ENCODE results near the gene MAPK14. TPM values are rescaled to one million over a fixed set of nuclear protein-coding genes. Genes with fewer than 3 reads are reported as not detected.

MAPK14 gene
- total and polyA plus RNA-seq, 4 donors = 27.3 to 55.2 (median 36.0) TPM

- no peak for DNase-seq (ENCODE audit: low read depth in 4 of 6, low spot score in 6 of 6)
- H3K27ac ChIP-seq (ENCODE audit: low read depth, low read length) = no peak overlapping the region
- H3K4me3 ChIP-seq (ENCODE audit: low read depth, low read length) = no peak overlapping the region
- no peaks in the 10 kb centered on the region for H3K9me3 ChIP-seq (ENCODE audit: control insufficient read depth, insufficient read depth, low read length)
- no peaks in the 10 kb centered on the region for H3K4me1 ChIP-seq (ENCODE audit: control insufficient read depth, insufficient read depth, low read length)
- H3K36me3 ChIP-seq (ENCODE audit: control insufficient read depth, insufficient read depth, low read length) = peaks cover 21% of the 10 kb centered on the region
- no peaks in the 10 kb centered on the region for H3K27me3 ChIP-seq (ENCODE audit: control insufficient read depth, insufficient read depth, low read length)
- 96% methylated on average over 7 of the region's 7 CpGs for WGBS (ENCODE audit: insufficient coverage)
These were observed 81.5 kb downstream of the MAPK14 start for GRCh38 chr6:36109092-36109491.

DNA sequence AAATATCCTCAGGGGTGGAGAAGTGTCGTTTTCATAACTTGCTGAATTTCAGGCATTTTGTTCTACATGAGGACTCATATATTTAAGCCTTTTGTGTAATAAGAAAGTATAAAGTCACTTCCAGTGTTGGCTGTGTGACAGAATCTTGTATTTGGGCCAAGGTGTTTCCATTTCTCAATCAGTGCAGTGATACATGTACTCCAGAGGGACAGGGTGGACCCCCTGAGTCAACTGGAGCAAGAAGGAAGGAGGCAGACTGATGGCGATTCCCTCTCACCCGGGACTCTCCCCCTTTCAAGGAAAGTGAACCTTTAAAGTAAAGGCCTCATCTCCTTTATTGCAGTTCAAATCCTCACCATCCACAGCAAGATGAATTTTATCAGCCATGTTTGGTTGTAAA is 82.4 kb downstream of the MAPK14 start:
- H3K27ac ChIP-seq (ENCODE audit: low read depth, low read length) = no peak overlapping the region
- H3K36me3 ChIP-seq (ENCODE audit: control insufficient read depth, insufficient read depth, low read length) = peaks cover 21% of the 10 kb centered on the region
- H3K27me3 ChIP-seq (ENCODE audit: control insufficient read depth, insufficient read depth, low read length) = no peaks in the 10 kb centered on the region
- no peak overlapping the region for H3K4me3 ChIP-seq (ENCODE audit: low read depth, low read length)
- H3K4me1 ChIP-seq (ENCODE audit: control insufficient read depth, insufficient read depth, low read length) = no peaks in the 10 kb centered on the region
- H3K9me3 ChIP-seq (ENCODE audit: control insufficient read depth, insufficient read depth, low read length) = no peaks in the 10 kb centered on the region
- DNase-seq (ENCODE audit: low read depth in 4 of 6, low spot score in 6 of 6) = no peak
- WGBS (ENCODE audit: insufficient coverage) = no CpG with 5 or more reads among the region's 3 CpGs

DNA sequence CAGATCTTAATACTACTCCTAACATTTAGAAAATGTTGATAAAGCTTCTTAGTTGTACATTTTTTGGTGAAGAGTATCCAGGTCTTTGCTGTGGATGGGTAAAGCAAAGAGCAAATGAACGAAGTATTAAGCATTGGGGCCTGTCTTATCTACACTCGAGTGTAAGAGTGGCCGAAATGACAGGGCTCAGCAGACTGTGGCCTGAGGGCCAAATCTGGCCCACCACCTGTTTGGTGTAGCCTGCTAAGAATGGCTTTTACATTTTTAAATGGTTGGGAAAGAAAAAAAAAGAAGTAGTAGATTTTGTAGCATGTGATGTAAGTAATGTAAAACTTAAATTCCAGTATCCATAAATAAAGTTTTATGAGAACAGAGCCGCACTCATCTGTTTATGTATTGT is 83.3 kb downstream of the MAPK14 start:
- no peaks in the 10 kb centered on the region for H3K9me3 ChIP-seq (ENCODE audit: control insufficient read depth, insufficient read depth, low read length)
- no peak overlapping the region for H3K27ac ChIP-seq (ENCODE audit: low read depth, low read length)
- WGBS (ENCODE audit: insufficient coverage) = 90% methylated on average over 3 of the region's 4 CpGs
- H3K36me3 ChIP-seq (ENCODE audit: control insufficient read depth, insufficient read depth, low read length) = peaks cover 21% of the 10 kb centered on the region
- DNase-seq (ENCODE audit: low read depth in 4 of 6, low spot score in 6 of 6) = no peak
- no peaks in the 10 kb centered on the region for H3K27me3 ChIP-seq (ENCODE audit: control insufficient read depth, insufficient read depth, low read length)
- H3K4me3 ChIP-seq (ENCODE audit: low read depth, low read length) = no peak overlapping the region
- H3K4me1 ChIP-seq (ENCODE audit: control insufficient read depth, insufficient read depth, low read length) = no peaks in the 10 kb centered on the region

- Histone ChIP-seq H3K9me3 (ENCODE audit: control insufficient read depth, insufficient read depth, low read length) (no peaks in the 10 kb centered on the region), H3K4me3 (ENCODE audit: low read depth, low read length) (no peak overlapping the region), H3K36me3 (ENCODE audit: control insufficient read depth, insufficient read depth, low read length) (peaks cover 21% of the 10 kb centered on the region), H3K27me3 (ENCODE audit: control insufficient read depth, insufficient read depth, low read length) (no peaks in the 10 kb centered on the region), H3K4me1 (ENCODE audit: control insufficient read depth, insufficient read depth, low read length) (no peaks in the 10 kb centered on the region), H3K27ac (ENCODE audit: low read depth, low read length) (no peak overlapping the region)
- no peak for DNase-seq (ENCODE audit: low read depth in 4 of 6, low spot score in 6 of 6)
- WGBS (ENCODE audit: insufficient coverage) = 42% methylated on average over 4 of the region's 7 CpGs
These were observed 83.9 kb downstream of the MAPK14 start for GRCh38 chr6:36111526-36111925.

DNA sequence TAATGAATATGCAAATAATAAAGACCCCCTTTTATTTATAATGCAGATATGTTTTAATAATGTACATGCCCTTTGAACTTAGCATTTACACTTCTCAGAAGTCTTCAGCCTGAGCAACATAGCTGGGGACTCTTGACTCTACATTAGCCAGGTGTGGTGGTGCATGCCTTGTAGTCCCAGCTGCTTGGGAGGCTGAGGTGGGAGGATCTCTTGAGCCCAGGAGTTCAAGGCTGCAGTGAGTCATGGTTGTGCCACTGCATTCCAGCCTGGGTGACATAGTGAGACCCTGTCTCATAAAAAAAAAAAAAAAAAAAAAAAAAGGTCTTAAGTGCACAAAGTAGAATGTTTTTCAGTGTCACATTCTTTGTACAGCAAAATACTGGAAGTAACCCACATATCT is 85.4 kb downstream of the MAPK14 start:
- Histone ChIP-seq H3K4me3 (ENCODE audit: low read depth, low read length) (no peak overlapping the region), H3K27ac (ENCODE audit: low read depth, low read length) (no peak overlapping the region), H3K4me1 (ENCODE audit: control insufficient read depth, insufficient read depth, low read length) (no peaks in the 10 kb centered on the region), H3K27me3 (ENCODE audit: control insufficient read depth, insufficient read depth, low read length) (no peaks in the 10 kb centered on the region), H3K9me3 (ENCODE audit: control insufficient read depth, insufficient read depth, low read length) (no peaks in the 10 kb centered on the region), H3K36me3 (ENCODE audit: control insufficient read depth, insufficient read depth, low read length) (peaks cover 17% of the 10 kb centered on the region)
- no peak for DNase-seq (ENCODE audit: low read depth in 4 of 6, low spot score in 6 of 6)

DNA sequence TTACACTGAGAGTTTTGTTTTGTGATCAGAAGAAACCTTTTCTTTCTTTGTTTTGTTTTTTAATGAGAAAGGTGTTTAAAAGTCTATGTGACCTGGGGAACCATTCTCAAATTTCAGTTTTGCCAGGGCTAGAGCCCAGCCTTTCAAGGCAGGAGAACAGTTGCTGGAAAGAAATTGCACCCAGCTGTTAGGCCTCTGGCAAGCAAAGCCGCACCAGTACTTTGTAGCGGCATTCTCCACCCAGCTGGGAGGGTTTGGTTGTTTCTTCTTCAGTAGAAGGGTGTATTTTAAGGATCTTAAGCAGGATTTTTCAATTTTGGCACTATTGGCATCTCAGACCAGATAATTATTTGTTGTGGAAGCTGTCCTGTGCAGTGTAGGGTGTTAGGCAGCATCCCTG is 86.1 kb downstream of the MAPK14 start:
- Histone ChIP-seq H3K36me3 (ENCODE audit: control insufficient read depth, insufficient read depth, low read length) (peaks cover 11% of the 10 kb centered on the region), H3K4me1 (ENCODE audit: control insufficient read depth, insufficient read depth, low read length) (no peaks in the 10 kb centered on the region), H3K27ac (ENCODE audit: low read depth, low read length) (no peak overlapping the region), H3K4me3 (ENCODE audit: low read depth, low read length) (no peak overlapping the region), H3K9me3 (ENCODE audit: control insufficient read depth, insufficient read depth, low read length) (no peaks in the 10 kb centered on the region), H3K27me3 (ENCODE audit: control insufficient read depth, insufficient read depth, low read length) (no peaks in the 10 kb centered on the region)
- DNase-seq (ENCODE audit: low read depth in 4 of 6, low spot score in 6 of 6) = no peak
- 55% methylated on average over 2 of the region's 2 CpGs for WGBS (ENCODE audit: insufficient coverage)

DNA sequence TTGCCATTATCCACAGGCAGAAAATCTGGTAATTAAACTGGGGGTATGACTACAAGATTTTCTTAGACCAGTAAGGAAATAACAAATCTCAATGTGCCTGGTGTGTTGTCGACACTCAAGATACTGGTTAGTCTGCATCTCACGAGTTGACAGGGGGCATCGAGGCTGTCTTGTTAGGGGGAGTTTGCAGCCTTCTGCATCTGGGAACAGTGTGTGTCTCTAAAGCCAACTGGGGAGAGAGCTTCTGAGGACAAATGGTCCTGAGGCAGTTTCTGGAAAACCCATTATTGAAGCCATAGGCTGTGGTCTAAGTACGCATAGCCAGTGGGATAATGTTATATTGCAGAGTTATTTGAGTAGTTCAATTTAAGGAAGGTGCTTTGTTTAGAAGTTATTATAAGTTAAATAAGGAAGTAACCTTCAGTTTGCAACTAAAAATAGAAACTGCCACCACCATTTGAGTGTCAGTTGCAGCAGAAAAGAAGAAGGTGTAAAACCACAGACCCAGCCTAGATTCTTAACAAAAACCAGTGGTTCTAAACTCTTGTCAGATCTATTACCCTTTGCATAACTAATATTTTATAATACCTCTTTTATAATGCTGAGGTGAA is 87.3 kb downstream of the MAPK14 start:
- Histone ChIP-seq H3K4me1 (ENCODE audit: control insufficient read depth, insufficient read depth, low read length) (no peaks in the 10 kb centered on the region), H3K36me3 (ENCODE audit: control insufficient read depth, insufficient read depth, low read length) (peaks cover 6% of the 10 kb centered on the region), H3K9me3 (ENCODE audit: control insufficient read depth, insufficient read depth, low read length) (no peaks in the 10 kb centered on the region), H3K27me3 (ENCODE audit: control insufficient read depth, insufficient read depth, low read length) (no peaks in the 10 kb centered on the region), H3K4me3 (ENCODE audit: low read depth, low read length) (no peak overlapping the region), H3K27ac (ENCODE audit: low read depth, low read length) (no peak overlapping the region)
- WGBS (ENCODE audit: insufficient coverage) = 81% methylated on average over 4 of the region's 4 CpGs
- no peak for DNase-seq (ENCODE audit: low read depth in 4 of 6, low spot score in 6 of 6)

GRCh38 chr6:36115412-36115811 is 87.8 kb downstream of the MAPK14 start:
- Histone ChIP-seq H3K27me3 (ENCODE audit: control insufficient read depth, insufficient read depth, low read length) (no peaks in the 10 kb centered on the region), H3K9me3 (ENCODE audit: control insufficient read depth, insufficient read depth, low read length) (no peaks in the 10 kb centered on the region), H3K36me3 (ENCODE audit: control insufficient read depth, insufficient read depth, low read length) (peaks cover 6% of the 10 kb centered on the region), H3K27ac (ENCODE audit: low read depth, low read length) (no peak overlapping the region), H3K4me1 (ENCODE audit: control insufficient read depth, insufficient read depth, low read length) (no peaks in the 10 kb centered on the region), H3K4me3 (ENCODE audit: low read depth, low read length) (no peak overlapping the region)
- WGBS (ENCODE audit: insufficient coverage) = 95% methylated on average over 7 of the region's 10 CpGs
- DNase-seq (ENCODE audit: low read depth in 4 of 6, low spot score in 6 of 6) = no peak

GRCh38 chr6:36116066-36116864 is 88.7 kb downstream of the MAPK14 start:
- no peak for DNase-seq (ENCODE audit: low read depth in 4 of 6, low spot score in 6 of 6)
- H3K27ac ChIP-seq (ENCODE audit: low read depth, low read length) = no peak overlapping the region
- H3K4me3 ChIP-seq (ENCODE audit: low read depth, low read length) = no peak overlapping the region
- no peaks in the 10 kb centered on the region for H3K27me3 ChIP-seq (ENCODE audit: control insufficient read depth, insufficient read depth, low read length)
- H3K36me3 ChIP-seq (ENCODE audit: control insufficient read depth, insufficient read depth, low read length) = peaks cover 6% of the 10 kb centered on the region
- peaks cover 4% of the 10 kb centered on the region for H3K4me1 ChIP-seq (ENCODE audit: control insufficient read depth, insufficient read depth, low read length)
- H3K9me3 ChIP-seq (ENCODE audit: control insufficient read depth, insufficient read depth, low read length) = no peaks in the 10 kb centered on the region
- 100% methylated on average over 1 of the region's 3 CpGs for WGBS (ENCODE audit: insufficient coverage)

DNA sequence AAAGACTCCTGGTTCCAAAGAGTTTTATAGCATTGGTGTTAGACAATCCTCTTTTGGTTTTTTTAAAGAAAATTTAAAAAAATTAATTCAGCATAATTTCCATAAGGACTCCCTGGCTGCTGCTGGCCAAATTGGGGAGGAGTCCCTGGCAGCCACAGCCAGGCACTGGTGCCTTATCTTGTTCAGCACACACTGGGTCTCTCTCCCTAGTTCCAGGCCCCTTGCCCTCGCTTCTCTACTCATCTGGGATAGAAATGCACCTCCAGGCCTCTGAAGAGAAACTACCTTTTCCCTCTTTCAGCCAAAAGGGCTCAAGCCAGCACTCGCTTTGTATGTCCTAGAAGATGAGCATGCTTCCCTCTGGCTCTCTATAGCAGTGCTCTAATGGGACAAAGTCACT is 89.3 kb downstream of the MAPK14 start:
- peaks cover under 1% of the 10 kb centered on the region for H3K36me3 ChIP-seq (ENCODE audit: control insufficient read depth, insufficient read depth, low read length)
- DNase-seq (ENCODE audit: low read depth in 4 of 6, low spot score in 6 of 6) = no peak
- no peak overlapping the region for H3K27ac ChIP-seq (ENCODE audit: low read depth, low read length)
- H3K9me3 ChIP-seq (ENCODE audit: control insufficient read depth, insufficient read depth, low read length) = no peaks in the 10 kb centered on the region
- peaks cover 6% of the 10 kb centered on the region for H3K4me1 ChIP-seq (ENCODE audit: control insufficient read depth, insufficient read depth, low read length)
- no peaks in the 10 kb centered on the region for H3K27me3 ChIP-seq (ENCODE audit: control insufficient read depth, insufficient read depth, low read length)
- H3K4me3 ChIP-seq (ENCODE audit: low read depth, low read length) = no peak overlapping the region
- 93% methylated on average over 2 of the region's 2 CpGs for WGBS (ENCODE audit: insufficient coverage)

Data from spinal cord (tissue), 10 donors.